Measurements from ENCODE around the gene MEGF8.

Gene MEGF8

GRCh38 chr19:42293948-42294347 is 31.5 kb upstream of the MEGF8 start:
- no peak for DNase-seq (ENCODE audit: low spot score)
- no peak for TF ChIP-seq CTCF (IDR thresholded peaks at IDR 0.05; ENCODE audit: extremely low read depth, insufficient read depth, missing control alignments)
- in situ Hi-C loops (cut with MboI; ENCODE audit: low pct_unique_long_range_greater_than_20kb, low sequenced_read_pairs, unreplicated experiment): loop anchor here (25.0 kb wide), 1 partner anchor 182 kb away; no protein-coding TSS in a partner anchor

GRCh38 chr19:42294471-42295137 is 30.8 kb upstream of the MEGF8 start:
- in situ Hi-C loops (cut with MboI; ENCODE audit: low pct_unique_long_range_greater_than_20kb, low sequenced_read_pairs, unreplicated experiment): loop anchor here (25.0 kb wide), 1 partner anchor 182 kb away; no protein-coding TSS in a partner anchor
- TF ChIP-seq CTCF (IDR thresholded peaks at IDR 0.05; ENCODE audit: extremely low read depth, insufficient read depth, missing control alignments): no peak
- no peak for DNase-seq (ENCODE audit: low spot score)

- DNase-seq (ENCODE audit: low spot score): no peak
- in situ Hi-C loops (cut with MboI; ENCODE audit: low pct_unique_long_range_greater_than_20kb, low sequenced_read_pairs, unreplicated experiment): loop anchor here (25.0 kb wide), 1 partner anchor 183 kb away; no protein-coding TSS in a partner anchor
Measured at GRCh38 chr19:42295342-42295741, 30.1 kb upstream of the MEGF8 start.

GRCh38 chr19:42295831-42296525 is 29.5 kb upstream of the MEGF8 start:
- in situ Hi-C loops (cut with MboI; ENCODE audit: low pct_unique_long_range_greater_than_20kb, low sequenced_read_pairs, unreplicated experiment): loop anchor here (25.0 kb wide), 1 partner anchor 184 kb away; no protein-coding TSS in a partner anchor
- peak; percentile 89 for DNase-seq (ENCODE audit: low spot score)
- TF ChIP-seq CTCF (IDR thresholded peaks at IDR 0.05; ENCODE audit: extremely low read depth, insufficient read depth, missing control alignments): peak; percentile 94

More at GRCh38 chr19:42295342-42295741, 30.1 kb upstream of the MEGF8 start:
- TF ChIP-seq CTCF (IDR thresholded peaks at IDR 0.05; ENCODE audit: extremely low read depth, insufficient read depth, missing control alignments): peak; percentile 6

GRCh38 chr19:42297039-42297438 is 28.4 kb upstream of the MEGF8 start:
- in situ Hi-C loops (cut with MboI; ENCODE audit: low pct_unique_long_range_greater_than_20kb, low sequenced_read_pairs, unreplicated experiment): loop anchor here (25.0 kb wide), 1 partner anchor 185 kb away; no protein-coding TSS in a partner anchor
- no peak for DNase-seq (ENCODE audit: low spot score)
- no peak for TF ChIP-seq CTCF (IDR thresholded peaks at IDR 0.05; ENCODE audit: extremely low read depth, insufficient read depth, missing control alignments)

- no peak for DNase-seq (ENCODE audit: low spot score)
- in situ Hi-C loops (cut with MboI; ENCODE audit: low pct_unique_long_range_greater_than_20kb, low sequenced_read_pairs, unreplicated experiment): no loop called here
- no peak for TF ChIP-seq CTCF (IDR thresholded peaks at IDR 0.05; ENCODE audit: extremely low read depth, insufficient read depth, missing control alignments)
Measured at GRCh38 chr19:42301646-42302203, 23.7 kb upstream of the MEGF8 start, which contains the start of gene PRR19. Gene PRR19 (plus strand): TSS chr19:42302132. CDS start chr19:42309585, 7,453 bp downstream.
